HG03135 (cell line): Measurements from ENCODE around the gene DLG2.
"Not testable (repeated sequence)": the region's sequence is repeated elsewhere in the genome, so short reads cannot be mapped to it uniquely, and the experiment has no call there.

Experiments
- ATAC-seq: cut with Tn5 transposase; IDR thresholded peaks from one replicate; pipeline ENCODE4 v1.9.1; 2021; ENCODE audit warnings: mild to moderate bottlenecking, moderate library complexity; ENCODE audit not compliant: unreplicated experiment

Gene DLG2

DNA sequence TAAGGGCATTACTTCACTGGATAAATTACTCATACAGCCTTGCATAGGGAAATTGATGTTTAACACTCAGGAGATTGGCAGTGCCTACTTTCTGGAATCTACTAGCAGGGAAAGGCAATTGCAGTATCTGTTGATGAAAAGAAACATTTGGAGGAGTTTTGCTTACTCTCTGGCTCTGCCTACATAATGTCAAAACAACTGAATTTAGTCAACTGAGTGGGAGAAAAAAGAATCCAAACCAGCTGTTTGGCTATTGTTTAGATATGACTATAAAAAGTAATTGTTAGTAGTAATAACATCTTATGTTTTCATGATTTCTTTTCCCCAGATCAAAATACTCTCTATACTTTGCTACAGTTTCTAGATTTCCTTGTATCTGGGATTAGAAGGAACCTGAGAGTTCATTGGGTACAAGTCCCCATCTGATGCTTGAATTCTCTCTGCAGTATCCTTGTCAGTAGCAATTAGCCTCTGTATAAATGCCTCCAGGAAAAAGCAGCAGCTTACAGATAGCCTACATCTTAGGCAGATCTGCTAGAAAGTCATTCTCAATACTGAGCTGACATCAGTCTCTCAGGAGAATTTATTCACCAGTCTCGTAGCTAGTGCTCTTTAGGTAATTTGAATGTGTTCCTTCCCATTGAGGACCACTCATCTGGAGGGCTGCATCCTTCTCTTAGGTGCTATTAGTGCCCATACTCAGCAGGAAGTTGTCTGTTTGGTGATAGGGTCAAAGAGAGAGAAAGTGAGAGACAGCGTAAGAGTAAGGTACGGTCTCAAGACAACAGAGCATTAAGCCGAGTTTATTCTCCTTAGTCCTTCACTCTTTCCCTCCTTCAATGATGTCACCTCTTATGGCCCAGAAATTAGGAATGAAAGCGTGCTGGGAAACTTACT is 2155.1 kb downstream of the DLG2 start:
- no peak for ATAC-seq

DNA sequence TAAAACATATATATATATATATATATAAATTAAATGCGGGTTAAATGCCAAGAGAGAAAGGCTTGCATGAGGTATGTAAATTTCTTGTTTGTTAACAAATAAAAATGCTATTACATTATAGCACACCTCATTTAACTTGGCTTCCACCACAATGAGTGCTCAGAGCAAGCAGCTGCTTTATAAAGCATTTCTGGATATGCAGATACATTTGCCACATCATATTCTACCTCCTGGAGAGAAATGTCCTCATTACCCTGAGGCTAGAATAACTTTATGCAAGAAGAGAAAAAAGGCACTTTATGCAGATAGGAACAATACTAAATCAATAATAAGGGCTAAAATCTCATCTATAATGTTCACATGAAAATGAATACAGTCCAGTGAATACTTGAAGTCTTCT is 2159.3 kb downstream of the DLG2 start:
- no peak for ATAC-seq

GRCh38 chr11:83464160-83464944 is 2162.8 kb downstream of the DLG2 start:
- ATAC-seq: no peak

GRCh38 chr11:83459798-83460197 is 2167.3 kb downstream of the DLG2 start:
- no peak for ATAC-seq

DNA sequence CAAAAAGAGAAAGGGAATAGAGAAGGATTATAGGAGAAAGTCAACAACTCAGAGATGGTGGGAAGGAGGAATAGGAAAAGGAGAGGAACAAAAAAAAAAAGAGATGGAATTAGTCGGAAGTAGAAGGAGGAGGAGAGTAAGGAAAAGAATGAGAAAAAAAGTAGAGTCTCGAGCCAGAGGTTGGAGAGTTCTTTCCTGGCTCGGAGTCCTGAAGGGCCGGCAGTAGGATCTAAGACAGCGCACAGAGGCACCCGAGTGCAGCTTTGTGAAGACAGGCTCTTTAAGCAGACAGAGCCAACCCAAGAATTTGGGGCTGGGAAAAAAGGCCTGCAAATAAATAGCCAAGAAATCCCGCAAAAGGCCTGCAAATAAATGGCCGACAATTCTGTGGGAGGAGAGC is 2170.6 kb downstream of the DLG2 start:
- no peak for ATAC-seq

GRCh38 chr11:83456075-83456474 is 2171.1 kb downstream of the DLG2 start:
- ATAC-seq: no peak

DNA sequence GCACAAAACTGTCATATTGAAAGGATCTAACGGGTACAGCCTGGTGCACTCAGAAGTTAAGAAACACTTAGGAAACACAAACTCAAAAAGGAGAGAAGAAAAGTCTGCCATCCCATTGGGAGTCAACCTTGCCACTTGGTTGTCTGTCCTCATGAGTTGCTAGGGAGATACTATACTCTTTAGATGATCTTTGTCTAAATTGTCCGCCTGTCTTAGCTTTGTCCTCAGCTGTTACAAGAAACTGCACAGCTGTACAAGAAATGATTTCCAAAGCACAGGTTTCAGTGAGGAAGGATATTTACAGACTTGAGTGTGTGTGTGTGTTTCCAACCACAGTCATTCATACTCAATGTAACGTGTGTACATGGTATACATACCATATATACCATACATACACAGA is 2171.8 kb downstream of the DLG2 start:
- ATAC-seq: no peak

DNA sequence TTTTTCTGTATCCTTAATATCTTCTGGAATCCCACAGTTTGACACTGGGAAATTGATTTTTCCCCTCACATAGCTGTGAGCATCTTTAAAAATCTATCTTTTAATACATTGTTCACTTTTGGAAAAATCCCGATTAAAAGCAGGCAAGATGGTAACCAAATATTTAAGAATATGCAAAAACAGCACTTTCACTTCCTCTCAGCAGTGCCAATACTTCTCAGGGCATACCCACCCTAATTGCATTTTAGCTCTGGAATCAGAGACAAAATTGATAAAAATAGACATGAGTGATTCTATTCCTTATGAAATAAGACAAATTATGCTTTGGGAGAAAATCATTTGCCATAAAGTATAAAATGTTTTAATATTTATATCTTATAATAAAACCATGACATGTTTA is 2172.5 kb downstream of the DLG2 start:
- ATAC-seq: no peak

GRCh38 chr11:83449338-83449913 is 2177.7 kb downstream of the DLG2 start:
- ATAC-seq: no peak

- ATAC-seq: no peak
These were observed 2178.5 kb downstream of the DLG2 start for GRCh38 chr11:83448686-83449085.

DNA sequence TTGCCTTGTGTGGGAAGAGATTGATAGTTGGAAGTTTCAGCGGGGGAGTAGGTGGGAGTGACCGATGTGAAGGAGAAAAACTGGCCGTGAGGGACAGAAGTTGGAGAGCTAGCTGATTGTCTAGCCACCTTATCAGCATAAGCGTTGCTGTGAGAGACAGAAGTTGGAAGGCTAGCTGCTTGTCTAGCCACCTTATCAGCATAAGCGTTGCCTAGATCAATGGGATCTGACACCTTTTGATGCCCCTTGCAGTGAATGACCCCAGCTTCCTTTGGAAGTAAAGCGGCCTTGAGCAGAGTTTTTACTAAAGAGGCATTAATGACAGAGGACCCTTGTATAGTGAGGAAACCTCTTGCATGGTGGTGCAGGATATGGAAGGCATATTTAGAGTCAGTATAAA is 2183.3 kb downstream of the DLG2 start:
- not testable (repeated sequence) for ATAC-seq

- ATAC-seq: no peak
These were observed 2185.5 kb downstream of the DLG2 start for GRCh38 chr11:83441601-83442000.

- no peak for ATAC-seq
These were observed 2186.0 kb downstream of the DLG2 start for GRCh38 chr11:83441171-83441570.

- ATAC-seq: no peak
These were observed 2188.7 kb downstream of the DLG2 start for GRCh38 chr11:83438438-83438837.

GRCh38 chr11:83437939-83438338 is 2189.2 kb downstream of the DLG2 start:
- ATAC-seq: no peak

DNA sequence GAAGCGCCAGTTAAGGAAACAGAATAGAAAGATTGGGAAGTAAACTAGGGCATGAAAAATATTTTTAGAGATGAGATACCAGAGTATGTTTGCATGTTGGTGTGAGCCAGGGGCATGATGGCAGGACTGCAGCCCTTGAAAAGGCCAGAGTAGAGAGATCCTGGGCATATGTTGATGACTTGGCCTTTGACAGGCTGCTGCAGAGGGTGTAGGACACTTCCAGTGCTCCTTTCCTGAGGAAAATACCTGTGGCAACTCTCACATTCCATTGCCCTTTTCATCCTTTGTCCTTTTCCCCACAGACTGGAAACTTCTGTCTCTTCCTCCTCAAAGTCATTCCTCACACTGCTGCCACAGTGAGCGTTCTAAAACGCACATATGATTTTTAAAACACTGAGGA is 2190.3 kb downstream of the DLG2 start:
- no peak for ATAC-seq

DNA sequence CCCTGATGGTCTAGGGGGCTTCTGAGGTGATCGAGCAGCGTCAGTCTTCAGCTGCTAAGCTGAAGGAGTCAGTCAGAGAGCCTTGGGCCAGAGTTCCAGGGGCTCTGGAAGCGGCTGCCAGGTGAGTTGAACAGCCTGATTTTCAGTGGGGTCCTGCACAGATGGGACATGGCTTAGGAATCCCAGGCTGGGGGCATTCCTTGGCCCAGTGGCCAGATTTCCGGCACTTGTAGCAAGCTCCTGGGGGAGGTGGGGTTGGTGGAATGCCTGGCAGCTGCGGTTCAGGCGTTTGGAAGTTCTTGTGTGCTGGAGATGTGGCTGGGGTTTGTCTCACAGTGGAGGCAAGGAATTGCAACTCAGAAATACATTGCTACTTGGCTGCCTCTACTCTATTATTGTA is 2192.3 kb downstream of the DLG2 start:
- not testable (repeated sequence) for ATAC-seq

DNA sequence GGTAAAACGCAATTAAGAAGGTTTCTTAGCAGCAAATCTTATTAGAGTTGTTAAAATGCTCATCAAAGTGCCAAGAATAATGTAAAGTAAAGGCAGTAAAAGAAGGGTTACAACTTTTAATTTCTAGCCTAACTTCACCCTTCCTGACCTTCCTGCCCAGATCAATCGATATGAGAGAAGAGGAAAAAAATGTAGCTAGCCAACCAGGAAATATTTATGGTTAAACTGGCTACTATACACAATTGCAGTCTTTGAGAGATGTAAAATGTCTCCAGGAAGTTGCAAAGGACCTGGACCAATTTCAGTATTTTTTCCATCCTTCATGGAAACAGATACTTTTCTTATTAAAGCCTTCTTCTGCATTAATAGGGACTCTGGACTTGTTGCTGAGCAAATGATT is 2199.2 kb downstream of the DLG2 start:
- no peak for ATAC-seq

GRCh38 chr11:83427501-83427900 is 2199.6 kb downstream of the DLG2 start:
- no peak for ATAC-seq

DNA sequence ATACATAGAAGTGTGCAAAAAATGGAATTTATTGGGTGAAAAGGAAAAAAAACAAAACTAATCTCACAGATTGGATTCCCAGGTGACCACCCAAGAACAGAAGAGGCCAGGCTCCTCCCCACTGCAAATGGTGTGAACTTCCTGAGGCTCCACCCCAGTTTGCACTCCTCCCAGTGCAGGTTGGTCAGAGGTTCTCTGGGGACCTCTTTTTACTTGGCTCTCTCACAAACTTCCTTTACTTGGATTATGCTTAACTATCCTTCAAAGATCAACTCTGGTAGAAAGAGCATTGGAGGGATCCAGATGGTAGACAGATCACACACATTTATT is 2202.0 kb downstream of the DLG2 start:
- ATAC-seq: no peak

DNA sequence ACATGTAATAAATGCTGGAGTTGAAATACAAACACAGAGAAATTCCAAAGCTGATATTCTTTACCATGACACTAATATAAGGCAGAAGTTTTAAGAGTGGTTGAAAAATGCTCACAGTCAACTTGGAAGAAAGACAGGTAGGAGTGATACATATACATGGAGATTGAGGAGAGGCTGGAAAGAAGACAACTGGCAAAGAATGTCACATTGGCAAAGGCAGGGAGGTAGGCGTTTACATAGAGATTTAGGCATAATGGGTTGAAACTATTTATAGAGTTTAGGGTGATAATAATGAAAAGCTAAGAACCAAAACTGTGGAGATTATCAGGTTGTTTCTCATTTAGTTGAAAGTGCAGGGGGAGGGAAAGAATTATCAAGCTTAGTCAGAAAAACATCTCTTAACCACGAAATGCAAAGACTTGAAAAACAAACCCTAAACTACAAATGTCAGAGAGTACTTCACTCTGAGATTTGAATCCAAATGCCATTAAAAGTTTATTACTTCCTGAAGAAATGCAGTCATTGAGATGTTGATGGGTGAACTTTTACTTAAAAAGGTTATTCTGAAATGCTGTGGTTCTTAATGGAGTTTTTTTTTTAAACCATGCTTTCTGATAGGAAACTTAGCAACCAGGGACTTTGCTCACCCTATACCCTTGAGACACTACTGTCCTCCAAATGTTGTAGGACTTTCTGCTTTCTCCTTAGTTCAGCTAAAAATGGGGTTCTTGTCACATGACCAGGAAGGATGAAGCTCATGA is 2202.6 kb downstream of the DLG2 start:
- no peak for ATAC-seq
